B cell (primary cell): ENCODE data around the gene TEX19. TPM values are rescaled to one million over a fixed set of nuclear protein-coding genes. Genes with fewer than 3 reads are reported as not detected.

Experiments
- ATAC-seq: fragments of 200-7000 bp; cut with Tn5 transposase; one replicate; pipeline ENCODE4 v1.10.0; 2021; ENCODE audit warnings: low read depth, mild to moderate bottlenecking, moderate number of reproducible peaks, moderate library complexity
- CTCF ChIA-PET: fragments of 350-600 bp; sonication (Branson Sonifier 250); formaldehyde crosslinking; loops from one replicate; lab custom pipeline; 2021; ENCODE audit warnings: antibody characterized with exemption, inconsistent platforms; lab: Charles Lee
- POLR2A ChIA-PET: fragments of 350-600 bp; sonication (Branson Sonifier 250); formaldehyde crosslinking; loops from one replicate; lab custom pipeline; 2021; ENCODE audit warnings: antibody characterized with exemption; lab: Charles Lee
- DNase-seq: peaks from one replicate; pipeline ENCODE4 v3.0.0; 2013
- H2AFZ ChIP-seq: 2 replicates; pipeline ENCODE4 v1.6.1; 2012; ENCODE audit warnings: mild to moderate bottlenecking, low read depth, low read length; ENCODE audit not compliant: insufficient read depth, poor library complexity, severe bottlenecking
- H3K27ac ChIP-seq, 2 donors: 1 replicate in 1 of 2; 2 replicates in 1 of 2; pipeline ENCODE4 v1.5.1; 2012 to 2013; ENCODE audit warnings: low read length in 2 of 2, mild to moderate bottlenecking in 2 of 2, moderate library complexity in 1 of 2
- H3K27me3 ChIP-seq, 4 experiments: fragments of 200-600 bp in 1 of 4; sonication (generic) in 1 of 4; replicated peaks in 1 of 4; 1 replicate in 2 of 4; 2 replicates in 2 of 4; pipeline versions ENCODE4 v1.6.1 to v1.7.0; 2013 to 2016; ENCODE audit warnings: low read length in 3 of 4, mild to moderate bottlenecking in 2 of 4, mixed read lengths in 1 of 4, moderate library complexity in 1 of 4; ENCODE audit not compliant: insufficient read depth in 4 of 4, control insufficient read depth in 3 of 4; ENCODE audit errors: control extremely low read depth in 1 of 4
- H3K36me3 ChIP-seq, 2 experiments: replicated peaks in 1 of 2; 1 replicate in 1 of 2; 2 replicates in 1 of 2; pipeline versions ENCODE4 v1.6.1 to v1.7.1; 2013; ENCODE audit warnings: low read length in 1 of 2; ENCODE audit not compliant: insufficient read depth in 2 of 2, control insufficient read depth in 1 of 2; ENCODE audit errors: control extremely low read depth in 1 of 2, extremely low read depth in 1 of 2
- H3K4me1 ChIP-seq, 2 donors: fragments of 200-600 bp in 1 of 2; sonication (generic) in 1 of 2; 1 replicate in 1 of 2; 2 replicates in 1 of 2; pipeline versions ENCODE4 v1.5.1 to v1.6.1; 2013 to 2017; ENCODE audit warnings: low read length in 2 of 2; ENCODE audit not compliant: control insufficient read depth in 2 of 2, insufficient read depth in 2 of 2
- H3K4me2 ChIP-seq: replicated peaks from 2 replicates; pipeline ENCODE3; 2012; ENCODE audit warnings: mild to moderate bottlenecking, low read depth, low read length; ENCODE audit not compliant: poor library complexity, severe bottlenecking
- H3K4me3 ChIP-seq, 5 experiments: fragments of 200-600 bp in 1 of 5; sonication (generic) in 1 of 5; 1 replicate in 3 of 5; 2 replicates in 2 of 5; pipeline versions ENCODE4 v1.5.1 to v1.7.0; 2011 to 2016; ENCODE audit warnings: low read length in 4 of 5, mild to moderate bottlenecking in 4 of 5, low read depth in 2 of 5, control low read depth in 1 of 5, moderate library complexity in 1 of 5; ENCODE audit not compliant: insufficient read depth in 1 of 5; ENCODE audit errors: control extremely low read depth in 1 of 5, extremely low read depth in 1 of 5
- H3K79me2 ChIP-seq: fragments of 200-600 bp; sonication (generic); one replicate; pipeline ENCODE4 v1.6.0; 2016; ENCODE audit warnings: low read length; ENCODE audit not compliant: control insufficient read depth, insufficient read depth
- H3K9ac ChIP-seq: fragments of 200-600 bp; sonication (generic); 2 replicates; pipeline ENCODE4 v1.6.1; 2017; ENCODE audit warnings: mild to moderate bottlenecking, low read length, moderate library complexity
- H3K9me3 ChIP-seq, 3 donors: one replicate each; pipeline versions ENCODE4 v1.6.1 to v1.7.1; 2013; ENCODE audit warnings: low read length in 2 of 3; ENCODE audit not compliant: control insufficient read depth in 2 of 3, insufficient read depth in 1 of 3; ENCODE audit errors: control extremely low read depth in 1 of 3
- H4K20me1 ChIP-seq: 2 replicates; pipeline ENCODE4 v1.6.0; 2012; ENCODE audit warnings: mild to moderate bottlenecking, low read length; ENCODE audit not compliant: insufficient read depth, control insufficient read depth, poor library complexity, severe bottlenecking
- H3K27ac Mint-ChIP-seq: one replicate; pipeline ENCODE4 v1.8.0; 2021; ENCODE audit warnings: mixed read lengths
- H3K27me3 Mint-ChIP-seq: one replicate; pipeline ENCODE4 v1.8.0; 2021; ENCODE audit warnings: mixed read lengths
- H3K4me1 Mint-ChIP-seq: one replicate; pipeline ENCODE4 v1.8.0; 2021; ENCODE audit warnings: mixed read lengths
- H3K4me3 Mint-ChIP-seq: one replicate; pipeline ENCODE4 v1.8.0; 2021; ENCODE audit warnings: mixed read lengths
- H3K9me3 Mint-ChIP-seq: one replicate; pipeline ENCODE4 v1.8.0; 2022; ENCODE audit warnings: mixed read lengths; ENCODE audit not compliant: insufficient read depth
- EZH2 ChIP-seq: IDR thresholded peaks from 2 replicates; pipeline ENCODE4 v1.6.1; 2012; ENCODE audit warnings: borderline replicate concordance, low read depth, mild to moderate bottlenecking, moderate library complexity, low read length; ENCODE audit not compliant: insufficient read depth, poor library complexity, severe bottlenecking
- WGBS: methylation state at CpG from one replicate; pipeline ENCODE4 v1.1.5; 2013; ENCODE audit warnings: missing lambda C conversion rate; ENCODE audit not compliant: insufficient coverage; 5-methylcytosine and 5-hydroxymethylcytosine counted together
- intact Hi-C: fragments of 100-400 bp; cut with micrococcal nuclease; formaldehyde crosslinking; loops from one replicate; pipeline ENCODE4 v1.10.0; 2022
- polyA plus RNA-seq: library from polyadenylated mRNA; depleted of rRNA; stranded (reverse); fragments of >200 nt; gene quantifications from 2 replicates; pipeline ENCODE4 v1.2.3, GENCODE V29; 2012
- total RNA-seq, 2 donors: library from RNA; stranded (reverse); fragments of 120-200 nt in 1 of 2; gene quantifications; 1 replicate in 1 of 2; 2 replicates in 1 of 2; pipeline versions ENCODE4 v1.2.3 to v1.2.4, GENCODE V29; 2013 to 2022
- TF ChIP-seq, protein P1 (sequence below): fragments of 200-600 bp; IDR thresholded peaks from one replicate; pipeline ENCODE4 v1.8.0; 2022; ENCODE audit warnings: antibody characterized with exemption, mild to moderate bottlenecking

TEX19 gene
- total and polyA plus RNA-seq, 2 donors (not counting 1 experiment from before 2014, with no cell fraction given) = not detected

- no peak overlapping the region for H3K9ac ChIP-seq
- no peak overlapping the region for H3K27ac ChIP-seq
- Mint-ChIP-seq H3K4me3 (no peak overlapping the region), H3K27ac (no peak overlapping the region), H3K9me3 (no peaks in the 10 kb centered on the region), H3K4me1 (peaks cover 24% of the 10 kb centered on the region), H3K27me3 (peaks cover 12% of the 10 kb centered on the region)
- peaks cover 0 to 72% (median 24%) of the 10 kb centered on the region in 4 experiments for H3K27me3 ChIP-seq
- H4K20me1 ChIP-seq = no peaks in the 10 kb centered on the region
- H3K36me3 ChIP-seq = no peaks in the 10 kb centered on the region
- intact Hi-C loops = no loop called here
- H3K4me3 ChIP-seq = no peak overlapping the region
- WGBS = 98% methylated on average over 21 of the region's 25 CpGs
- CTCF ChIA-PET = interaction anchor here (1.6 kb wide), 1 partner anchor 31 kb away, joined by 3 read pairs; no protein-coding TSS in a partner anchor
- DNase-seq (no peak), ATAC-seq (no peak)
- no peaks in the 10 kb centered on the region for H3K79me2 ChIP-seq
- no peak for TF ChIP-seq EZH2
- TF ChIP-seq, protein P1, sequence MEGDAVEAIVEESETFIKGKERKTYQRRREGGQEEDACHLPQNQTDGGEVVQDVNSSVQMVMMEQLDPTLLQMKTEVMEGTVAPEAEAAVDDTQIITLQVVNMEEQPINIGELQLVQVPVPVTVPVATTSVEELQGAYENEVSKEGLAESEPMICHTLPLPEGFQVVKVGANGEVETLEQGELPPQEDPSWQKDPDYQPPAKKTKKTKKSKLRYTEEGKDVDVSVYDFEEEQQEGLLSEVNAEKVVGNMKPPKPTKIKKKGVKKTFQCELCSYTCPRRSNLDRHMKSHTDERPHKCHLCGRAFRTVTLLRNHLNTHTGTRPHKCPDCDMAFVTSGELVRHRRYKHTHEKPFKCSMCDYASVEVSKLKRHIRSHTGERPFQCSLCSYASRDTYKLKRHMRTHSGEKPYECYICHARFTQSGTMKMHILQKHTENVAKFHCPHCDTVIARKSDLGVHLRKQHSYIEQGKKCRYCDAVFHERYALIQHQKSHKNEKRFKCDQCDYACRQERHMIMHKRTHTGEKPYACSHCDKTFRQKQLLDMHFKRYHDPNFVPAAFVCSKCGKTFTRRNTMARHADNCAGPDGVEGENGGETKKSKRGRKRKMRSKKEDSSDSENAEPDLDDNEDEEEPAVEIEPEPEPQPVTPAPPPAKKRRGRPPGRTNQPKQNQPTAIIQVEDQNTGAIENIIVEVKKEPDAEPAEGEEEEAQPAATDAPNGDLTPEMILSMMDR = no peak
- H2AFZ ChIP-seq = no peak overlapping the region
- H3K4me2 ChIP-seq = no peak overlapping the region
- H3K9me3 ChIP-seq = peaks cover 0 to 19% (median 0%) of the 10 kb centered on the region in 3 donors
- POLR2A ChIA-PET = no interaction called here
- H3K4me1 ChIP-seq = peaks cover 26 to 37% of the 10 kb centered on the region in 2 donors
Observed at GRCh38 chr17:82331345-82331939, 27.6 kb upstream of the TEX19 start.

GRCh38 chr17:82332669-82333278 lies 26.3 kb upstream of the TEX19 start:
- H3K9ac ChIP-seq = peak overlapping the region; percentile 51
- intact Hi-C loops = no loop called here

More at GRCh38 chr17:82332669-82333278, 26.3 kb upstream of the TEX19 start:
- no peaks in the 10 kb centered on the region for H3K79me2 ChIP-seq
- Mint-ChIP-seq H3K27me3 (peaks cover 8% of the 10 kb centered on the region), H3K27ac (peak overlapping the region; percentile 53), H3K4me3 (peak overlapping the region; percentile 95), H3K9me3 (no peaks in the 10 kb centered on the region), H3K4me1 (peaks cover 24% of the 10 kb centered on the region)
- ATAC-seq (peak; percentile 56), DNase-seq (peak; percentile 71)
- peaks cover 26 to 37% of the 10 kb centered on the region in 2 donors for H3K4me1 ChIP-seq
- H2AFZ ChIP-seq = peak overlapping the region; percentile 33
- H4K20me1 ChIP-seq = no peaks in the 10 kb centered on the region
- ChIA-PET CTCF (interaction anchor here (0.6 to 2.0 kb wide), 5 partner anchors 17 to 148 kb away, joined by 3 to 5 read pairs (median 4); no protein-coding TSS in a partner anchor), POLR2A (interaction anchor here (1.9 kb wide), 1 partner anchor 35 kb away, joined by 6 read pairs; no protein-coding TSS in a partner anchor)
- TF ChIP-seq, protein P1 = no peak
- TF ChIP-seq EZH2 = no peak
- peaks cover 0 to 19% (median 0%) of the 10 kb centered on the region in 3 donors for H3K9me3 ChIP-seq
- H3K27ac ChIP-seq = no peak overlapping the region
- H3K4me3 ChIP-seq = peak overlapping the region; percentile 5 to 53 (median 49)
- peak overlapping the region; percentile 80 for H3K4me2 ChIP-seq
- H3K27me3 ChIP-seq = peaks cover 0 to 61% (median 22%) of the 10 kb centered on the region in 4 experiments
- H3K36me3 ChIP-seq = no peaks in the 10 kb centered on the region
- 17% methylated on average over 32 of the region's 32 CpGs for WGBS
